ENCODE results near the gene MEF2A.

MEF2A gene

GRCh38 chr15:99578809-99579208 lies 13.0 kb downstream of the MEF2A start:
- Histone ChIP-seq H3K9me3 (ENCODE audit: control insufficient read depth, insufficient read depth, low read length) (no peaks in the 10 kb centered on the region), H3K9ac (ENCODE audit: low read depth, low read length) (no peak overlapping the region), H3K36me3 (ENCODE audit: insufficient read depth, low read length) (no peaks in the 10 kb centered on the region), H3K4me1 (ENCODE audit: insufficient read depth, low read length) (peaks cover 45% of the 10 kb centered on the region)

- no peak overlapping the region for H3K9ac ChIP-seq (ENCODE audit: low read depth, low read length)
- H3K4me1 ChIP-seq (ENCODE audit: insufficient read depth, low read length): peaks cover 45% of the 10 kb centered on the region
- no peaks in the 10 kb centered on the region for H3K36me3 ChIP-seq (ENCODE audit: insufficient read depth, low read length)
- peaks cover 10% of the 10 kb centered on the region; the same call in 1 of the 2 replicates for H3K9me3 ChIP-seq (ENCODE audit: control insufficient read depth, insufficient read depth, low read length)
Measured at GRCh38 chr15:99580076-99580475, 14.3 kb downstream of the MEF2A start.

DNA sequence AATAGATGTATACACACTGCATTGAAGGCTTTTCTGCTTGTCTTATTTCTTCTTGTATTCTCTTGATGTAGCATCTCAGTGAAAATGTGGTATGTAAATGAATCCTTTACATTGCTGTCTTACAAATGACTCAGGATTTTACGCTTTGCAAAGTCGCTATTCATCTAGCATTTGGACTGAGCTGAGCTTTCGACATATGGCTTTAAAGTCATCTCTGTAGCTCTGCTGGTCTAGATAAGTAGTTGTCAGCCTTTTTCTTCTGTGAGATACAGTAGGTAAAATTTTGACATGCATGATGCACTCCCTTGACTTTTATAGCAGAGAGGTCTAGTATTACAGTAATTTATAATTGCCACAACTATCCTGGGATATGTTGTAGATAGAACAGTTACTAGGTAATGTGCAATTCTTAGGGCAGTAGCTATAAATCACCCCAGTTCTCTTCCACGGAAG lies 16.8 kb downstream of the MEF2A start:
- H3K4me1 ChIP-seq (ENCODE audit: insufficient read depth, low read length): peaks cover 43% of the 10 kb centered on the region
- H3K9ac ChIP-seq (ENCODE audit: low read depth, low read length): no peak overlapping the region
- peaks cover 10% of the 10 kb centered on the region; the same call in 1 of the 2 replicates for H3K9me3 ChIP-seq (ENCODE audit: control insufficient read depth, insufficient read depth, low read length)
- no peaks in the 10 kb centered on the region for H3K36me3 ChIP-seq (ENCODE audit: insufficient read depth, low read length)

DNA sequence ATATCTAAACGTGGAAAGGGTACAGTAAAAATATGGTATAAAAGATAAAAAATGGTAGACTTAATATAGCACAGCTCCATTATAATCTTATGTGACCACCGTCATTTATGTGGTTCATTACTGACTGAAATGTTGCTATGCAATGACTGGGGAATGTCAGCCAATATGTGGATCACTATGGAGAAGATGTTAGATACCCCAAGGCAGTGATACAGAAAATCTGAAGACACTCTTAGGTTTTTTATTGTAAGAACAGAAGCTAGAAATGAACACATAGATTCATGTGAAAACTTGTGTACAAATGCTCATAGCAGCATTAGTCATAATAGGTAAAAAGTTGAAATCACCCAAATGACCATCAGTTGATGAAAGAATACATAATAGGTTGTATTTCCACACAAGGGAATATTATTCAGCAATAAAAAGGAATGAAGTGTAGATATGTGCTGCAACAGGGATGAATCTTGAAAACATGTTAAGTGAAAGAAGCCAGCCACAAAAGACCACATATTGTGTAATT lies 18.4 kb downstream of the MEF2A start:
- Histone ChIP-seq H3K9me3 (ENCODE audit: control insufficient read depth, insufficient read depth, low read length) (peaks cover 10% of the 10 kb centered on the region; the same call in 1 of the 2 replicates), H3K36me3 (ENCODE audit: insufficient read depth, low read length) (no peaks in the 10 kb centered on the region), H3K4me1 (ENCODE audit: insufficient read depth, low read length) (peaks cover 31% of the 10 kb centered on the region), H3K9ac (ENCODE audit: low read depth, low read length) (no peak overlapping the region)

DNA sequence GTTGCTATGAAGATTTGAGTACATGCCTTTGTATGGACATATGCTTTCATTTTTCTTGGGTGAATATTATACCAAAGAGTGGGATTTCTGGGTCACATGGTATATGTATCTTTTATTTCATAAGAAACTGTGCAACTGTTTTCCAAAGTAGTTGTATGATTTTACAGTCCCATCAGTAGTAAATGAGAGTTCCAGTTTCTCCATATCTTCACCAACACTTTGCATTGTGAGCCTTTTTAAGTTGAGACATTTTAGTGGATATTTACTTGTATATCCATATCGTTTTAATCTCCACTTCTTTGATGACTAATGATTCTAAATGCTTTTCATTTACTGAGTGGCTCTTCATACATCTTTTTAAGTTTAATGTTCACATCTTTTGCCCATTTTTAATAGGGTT lies 20.3 kb downstream of the MEF2A start:
- Histone ChIP-seq H3K4me1 (ENCODE audit: insufficient read depth, low read length) (peaks cover 19% of the 10 kb centered on the region; the same call in 1 of the 2 replicates), H3K36me3 (ENCODE audit: insufficient read depth, low read length) (no peaks in the 10 kb centered on the region), H3K9ac (ENCODE audit: low read depth, low read length) (no peak overlapping the region), H3K9me3 (ENCODE audit: control insufficient read depth, insufficient read depth, low read length) (peaks cover 10% of the 10 kb centered on the region; the same call in 1 of the 2 replicates)

DNA sequence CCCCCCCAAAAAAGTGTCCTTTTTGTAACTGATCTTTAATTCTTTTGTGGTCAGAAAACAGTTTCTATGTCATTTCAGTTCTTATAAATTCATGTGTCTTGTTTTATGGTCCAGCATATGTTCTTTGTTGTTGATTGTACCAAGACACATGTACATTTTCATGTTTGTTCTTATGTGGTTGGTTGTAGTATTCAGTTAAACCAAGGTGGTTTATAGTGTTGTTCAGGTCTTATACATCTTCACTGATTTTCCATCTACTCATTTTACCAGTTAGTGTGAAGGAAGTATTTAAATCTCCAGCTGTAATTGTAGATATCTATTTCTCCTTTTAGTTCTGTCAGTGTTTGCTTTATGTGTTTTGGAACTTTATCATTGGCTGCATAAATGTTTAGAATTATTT lies 24.0 kb downstream of the MEF2A start:
- Histone ChIP-seq H3K4me1 (ENCODE audit: insufficient read depth, low read length) (no peaks in the 10 kb centered on the region; the same call in 1 of the 2 replicates), H3K9ac (ENCODE audit: low read depth, low read length) (no peak overlapping the region), H3K9me3 (ENCODE audit: control insufficient read depth, insufficient read depth, low read length) (peaks cover 6% of the 10 kb centered on the region), H3K36me3 (ENCODE audit: insufficient read depth, low read length) (no peaks in the 10 kb centered on the region)

GRCh38 chr15:99590913-99591646 lies 25.3 kb downstream of the MEF2A start:
- no peak overlapping the region for H3K9ac ChIP-seq (ENCODE audit: low read depth, low read length)
- no peaks in the 10 kb centered on the region for H3K36me3 ChIP-seq (ENCODE audit: insufficient read depth, low read length)

DNA sequence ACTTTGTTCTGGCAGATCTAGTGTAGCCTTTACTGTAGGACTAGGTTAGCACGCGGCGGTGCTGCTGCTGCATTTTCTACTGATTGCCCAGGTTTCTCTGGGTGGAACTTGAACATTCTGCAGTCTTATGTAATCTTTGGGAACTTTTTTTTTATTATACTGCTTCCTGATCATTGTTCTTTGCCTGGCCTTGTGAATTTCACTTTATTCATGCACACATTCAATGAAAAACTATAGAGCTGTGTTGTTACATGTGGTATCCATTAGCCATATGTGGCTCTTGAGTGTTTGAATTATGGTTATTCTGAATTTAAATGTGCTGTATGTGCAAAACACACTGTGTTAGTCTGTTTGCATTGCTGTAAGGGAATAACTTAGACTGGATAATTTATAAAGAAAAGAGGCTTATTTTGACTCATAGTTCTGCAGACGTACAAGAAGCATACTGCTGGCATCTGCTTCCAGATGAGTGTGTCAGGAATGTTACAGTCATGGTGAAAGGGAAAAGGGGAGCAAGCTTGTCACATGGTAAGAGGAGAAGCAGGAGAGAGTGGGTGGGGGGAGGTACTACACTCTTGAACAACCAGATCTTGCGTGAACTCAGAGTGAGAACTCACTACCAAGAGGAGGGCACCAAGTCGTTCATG lies 26.5 kb downstream of the MEF2A start:
- H3K36me3 ChIP-seq (ENCODE audit: insufficient read depth, low read length): no peaks in the 10 kb centered on the region
- no peak overlapping the region for H3K9ac ChIP-seq (ENCODE audit: low read depth, low read length)
- H3K9me3 ChIP-seq (ENCODE audit: control insufficient read depth, insufficient read depth, low read length): peaks cover 5% of the 10 kb centered on the region; the same call in 1 of the 2 replicates
- no peaks in the 10 kb centered on the region; the same call in 1 of the 2 replicates for H3K4me1 ChIP-seq (ENCODE audit: insufficient read depth, low read length)

More at GRCh38 chr15:99590913-99591646, 25.3 kb downstream of the MEF2A start:
- H3K9me3 ChIP-seq (ENCODE audit: control insufficient read depth, insufficient read depth, low read length): peaks cover 5% of the 10 kb centered on the region; the same call in 1 of the 2 replicates
- no peaks in the 10 kb centered on the region; the same call in 1 of the 2 replicates for H3K4me1 ChIP-seq (ENCODE audit: insufficient read depth, low read length)

- Histone ChIP-seq H3K9ac (ENCODE audit: low read depth, low read length) (no peak overlapping the region), H3K4me1 (ENCODE audit: insufficient read depth, low read length) (no peaks in the 10 kb centered on the region; the same call in 1 of the 2 replicates), H3K9me3 (ENCODE audit: control insufficient read depth, insufficient read depth, low read length) (peaks cover 5% of the 10 kb centered on the region; the same call in 1 of the 2 replicates), H3K36me3 (ENCODE audit: insufficient read depth, low read length) (no peaks in the 10 kb centered on the region)
Measured at GRCh38 chr15:99593070-99593469, 27.3 kb downstream of the MEF2A start.

DNA sequence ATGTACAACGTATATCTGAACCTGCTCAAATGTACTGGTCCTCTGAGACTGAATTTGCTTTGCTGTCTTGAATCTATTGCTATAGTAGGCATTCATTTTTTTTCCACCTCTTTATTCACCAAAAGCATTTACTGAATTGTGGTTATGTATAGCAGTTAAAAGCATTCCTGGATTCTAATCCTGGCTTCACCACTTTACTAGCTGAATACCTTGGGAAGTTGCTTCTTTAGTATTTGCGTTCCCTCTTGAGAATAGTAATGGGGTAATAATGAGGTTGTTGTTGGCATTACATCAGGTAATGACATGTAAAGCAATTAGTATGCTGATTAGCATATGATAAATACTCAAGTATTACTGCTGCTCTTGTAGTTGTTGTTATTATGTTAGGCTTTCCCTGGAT lies 29.1 kb downstream of the MEF2A start:
- H3K9ac ChIP-seq (ENCODE audit: low read depth, low read length): no peak overlapping the region

GRCh38 chr15:99598296-99598695 lies 32.5 kb downstream of the MEF2A start:
- no peaks in the 10 kb centered on the region for H3K36me3 ChIP-seq (ENCODE audit: insufficient read depth, low read length)
- no peak overlapping the region for H3K9ac ChIP-seq (ENCODE audit: low read depth, low read length)
- H3K9me3 ChIP-seq (ENCODE audit: control insufficient read depth, insufficient read depth, low read length): peaks cover 5% of the 10 kb centered on the region; the same call in 1 of the 2 replicates

More for the DNA sequence above, 29.1 kb downstream of the MEF2A start:
- no peaks in the 10 kb centered on the region for H3K4me1 ChIP-seq (ENCODE audit: insufficient read depth, low read length)
- H3K9me3 ChIP-seq (ENCODE audit: control insufficient read depth, insufficient read depth, low read length): peaks cover 5% of the 10 kb centered on the region; the same call in 1 of the 2 replicates
- no peaks in the 10 kb centered on the region for H3K36me3 ChIP-seq (ENCODE audit: insufficient read depth, low read length)

GRCh38 chr15:99603828-99604227 lies 38.0 kb downstream of the MEF2A start:
- Histone ChIP-seq H3K9ac (ENCODE audit: low read depth, low read length) (no peak overlapping the region), H3K4me1 (ENCODE audit: insufficient read depth, low read length) (peaks cover 5% of the 10 kb centered on the region; the same call in 1 of the 2 replicates), H3K36me3 (ENCODE audit: insufficient read depth, low read length) (no peaks in the 10 kb centered on the region), H3K9me3 (ENCODE audit: control insufficient read depth, insufficient read depth, low read length) (no peaks in the 10 kb centered on the region)

More at GRCh38 chr15:99598296-99598695, 32.5 kb downstream of the MEF2A start:
- H3K4me1 ChIP-seq (ENCODE audit: insufficient read depth, low read length): no peaks in the 10 kb centered on the region

DNA sequence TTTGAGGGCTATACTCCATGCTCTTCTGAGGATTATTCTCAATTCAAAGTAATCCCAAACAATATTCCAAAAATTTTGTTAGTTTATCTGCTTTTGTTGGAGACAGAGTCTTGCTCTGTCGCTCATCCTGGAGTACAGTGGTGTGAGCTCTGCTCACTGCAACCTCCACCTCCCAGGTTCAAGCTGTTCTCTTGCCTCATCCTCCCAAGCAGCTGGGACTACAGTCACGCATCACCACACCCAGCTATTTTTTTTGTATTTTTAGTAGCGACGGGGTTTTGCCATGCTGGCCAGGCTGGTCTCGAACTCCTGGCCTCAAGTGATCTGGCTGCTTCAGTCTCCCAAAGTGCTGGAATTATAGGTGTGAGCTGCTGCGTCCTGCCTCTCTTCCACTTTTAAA lies 39.1 kb downstream of the MEF2A start:
- H3K9ac ChIP-seq (ENCODE audit: low read depth, low read length): no peak overlapping the region
- H3K9me3 ChIP-seq (ENCODE audit: control insufficient read depth, insufficient read depth, low read length): no peaks in the 10 kb centered on the region
- no peaks in the 10 kb centered on the region for H3K36me3 ChIP-seq (ENCODE audit: insufficient read depth, low read length)
- peaks cover 5% of the 10 kb centered on the region; the same call in 1 of the 2 replicates for H3K4me1 ChIP-seq (ENCODE audit: insufficient read depth, low read length)

- H3K9ac ChIP-seq (ENCODE audit: low read depth, low read length): no peak overlapping the region
- no peaks in the 10 kb centered on the region for H3K9me3 ChIP-seq (ENCODE audit: control insufficient read depth, insufficient read depth, low read length)
- no peaks in the 10 kb centered on the region for H3K36me3 ChIP-seq (ENCODE audit: insufficient read depth, low read length)
- peaks cover 5% of the 10 kb centered on the region; the same call in 1 of the 2 replicates for H3K4me1 ChIP-seq (ENCODE audit: insufficient read depth, low read length)
Measured at GRCh38 chr15:99605490-99605931, 39.7 kb downstream of the MEF2A start.

All from ES-I3 (cell line).